Dermis blood vessel endothelial cell (primary cell): Measurements from ENCODE around the gene ZBTB40. TPM values are rescaled to one million over a fixed set of nuclear protein-coding genes. Genes with fewer than 3 reads are reported as not detected.

Experiments used
- DNase-seq: peaks from one replicate; pipeline ENCODE4 v3.0.0; 2010
- total RNA-seq: library from RNA; depleted of rRNA; stranded (reverse); fragments of >200 nt; gene quantifications from 2 replicates; pipeline ENCODE4 v1.2.3, GENCODE V29; 2014

ZBTB40 gene
- 12.8 and 13.6 TPM in 2 replicates for total RNA-seq

- DNase-seq = peak; percentile 99
Observed at GRCh38 chr1:22451702-22452480, at the start of gene ZBTB40. Gene ZBTB40, plus strand, starts transcription at chr1:22451851. Its CDS starts 38,098 bp downstream, at chr1:22489949.

GRCh38 chr1:22402356-22403053, 49.1 kb upstream of the ZBTB40 start:
- DNase-seq = no peak

- DNase-seq = no peak
Observed at GRCh38 chr1:22404486-22404885, 47.2 kb upstream of the ZBTB40 start.

- DNase-seq = no peak
Observed at GRCh38 chr1:22406722-22407495, 44.7 kb upstream of the ZBTB40 start.

- peak; percentile 30 for DNase-seq
Observed at GRCh38 chr1:22408230-22408629, 43.4 kb upstream of the ZBTB40 start.

- DNase-seq = no peak
Observed at GRCh38 chr1:22410401-22410800, 41.2 kb upstream of the ZBTB40 start.

GRCh38 chr1:22410928-22411495, 40.6 kb upstream of the ZBTB40 start:
- no peak for DNase-seq

GRCh38 chr1:22411589-22411988, 40.1 kb upstream of the ZBTB40 start:
- no peak for DNase-seq

GRCh38 chr1:22412932-22413727, 38.5 kb upstream of the ZBTB40 start:
- peak; percentile 54 for DNase-seq

- no peak for DNase-seq
Observed at GRCh38 chr1:22413799-22414198, 37.9 kb upstream of the ZBTB40 start.

GRCh38 chr1:22414244-22414751, 37.4 kb upstream of the ZBTB40 start:
- peak; percentile 5 for DNase-seq

- DNase-seq = no peak
Observed at GRCh38 chr1:22415489-22415888, 36.2 kb upstream of the ZBTB40 start.

GRCh38 chr1:22416555-22417454, 34.8 kb upstream of the ZBTB40 start:
- DNase-seq = peak; percentile 87

- DNase-seq = no peak
Observed at GRCh38 chr1:22417466-22417865, 34.2 kb upstream of the ZBTB40 start.

GRCh38 chr1:22418312-22418711, 33.3 kb upstream of the ZBTB40 start:
- DNase-seq = no peak

GRCh38 chr1:22418933-22419382, 32.7 kb upstream of the ZBTB40 start:
- no peak for DNase-seq

- peak; percentile 93 for DNase-seq
Observed at GRCh38 chr1:22420455-22421053, 31.1 kb upstream of the ZBTB40 start.

GRCh38 chr1:22426781-22427180, 24.9 kb upstream of the ZBTB40 start:
- no peak for DNase-seq

GRCh38 chr1:22428672-22429071, 23.0 kb upstream of the ZBTB40 start:
- peak; percentile 81 for DNase-seq

- DNase-seq = no peak
Observed at GRCh38 chr1:22431965-22432364, 19.7 kb upstream of the ZBTB40 start.
